HG02938 (cell line): ENCODE data around the gene SVIL.
"Not testable (repeated sequence)": the region's sequence is repeated elsewhere in the genome, so short reads cannot be mapped to it uniquely, and the experiment has no call there.

Source experiments
- ATAC-seq: cut with Tn5 transposase; IDR thresholded peaks from one replicate; pipeline ENCODE4 v1.9.1; 2021; ENCODE audit warnings: mild to moderate bottlenecking, moderate library complexity; ENCODE audit not compliant: unreplicated experiment

SVIL gene

GRCh38 chr10:29493697-29494096 is 141.1 kb downstream of the SVIL start:
- no peak for ATAC-seq

GRCh38 chr10:29492774-29493173 is 142.0 kb downstream of the SVIL start:
- no peak for ATAC-seq

GRCh38 chr10:29491918-29492317 is 142.9 kb downstream of the SVIL start:
- no peak for ATAC-seq

GRCh38 chr10:29490781-29491280 is 143.9 kb downstream of the SVIL start:
- not testable (repeated sequence) for ATAC-seq

GRCh38 chr10:29488471-29488870 is 146.3 kb downstream of the SVIL start:
- not testable (repeated sequence) for ATAC-seq

- not testable (repeated sequence) for ATAC-seq
Measured at GRCh38 chr10:29487884-29488266, 146.9 kb downstream of the SVIL start.

GRCh38 chr10:29487032-29487883 is 147.5 kb downstream of the SVIL start:
- ATAC-seq: not testable (repeated sequence)

- ATAC-seq: no peak
Measured at GRCh38 chr10:29486433-29486832, 148.3 kb downstream of the SVIL start.

- ATAC-seq: not testable (repeated sequence)
Measured at GRCh38 chr10:29484677-29485076, 150.1 kb downstream of the SVIL start.

GRCh38 chr10:29482591-29483431 is 152.0 kb downstream of the SVIL start:
- no peak for ATAC-seq

GRCh38 chr10:29481906-29482440 is 152.8 kb downstream of the SVIL start:
- no peak for ATAC-seq

- no peak for ATAC-seq
Measured at GRCh38 chr10:29479981-29480954, 154.5 kb downstream of the SVIL start.

- ATAC-seq: no peak
Measured at GRCh38 chr10:29479081-29479925, 155.5 kb downstream of the SVIL start.

- no peak for ATAC-seq
Measured at GRCh38 chr10:29473406-29474100, 161.2 kb downstream of the SVIL start.

- ATAC-seq: no peak
Measured at GRCh38 chr10:29473087-29473356, 161.7 kb downstream of the SVIL start.

- ATAC-seq: no peak
Measured at GRCh38 chr10:29472301-29473086, 162.3 kb downstream of the SVIL start.

- no peak for ATAC-seq
Measured at GRCh38 chr10:29471544-29471859, 163.3 kb downstream of the SVIL start.

GRCh38 chr10:29470843-29471543 is 163.8 kb downstream of the SVIL start:
- no peak for ATAC-seq
